COLO829 (cell line): ENCODE data around the gene XKRX.

Experiments
- DNase-seq: peaks from one replicate; pipeline ENCODE4 v3.0.0; 2012; ENCODE audit warnings: low spot score

Gene XKRX

DNA sequence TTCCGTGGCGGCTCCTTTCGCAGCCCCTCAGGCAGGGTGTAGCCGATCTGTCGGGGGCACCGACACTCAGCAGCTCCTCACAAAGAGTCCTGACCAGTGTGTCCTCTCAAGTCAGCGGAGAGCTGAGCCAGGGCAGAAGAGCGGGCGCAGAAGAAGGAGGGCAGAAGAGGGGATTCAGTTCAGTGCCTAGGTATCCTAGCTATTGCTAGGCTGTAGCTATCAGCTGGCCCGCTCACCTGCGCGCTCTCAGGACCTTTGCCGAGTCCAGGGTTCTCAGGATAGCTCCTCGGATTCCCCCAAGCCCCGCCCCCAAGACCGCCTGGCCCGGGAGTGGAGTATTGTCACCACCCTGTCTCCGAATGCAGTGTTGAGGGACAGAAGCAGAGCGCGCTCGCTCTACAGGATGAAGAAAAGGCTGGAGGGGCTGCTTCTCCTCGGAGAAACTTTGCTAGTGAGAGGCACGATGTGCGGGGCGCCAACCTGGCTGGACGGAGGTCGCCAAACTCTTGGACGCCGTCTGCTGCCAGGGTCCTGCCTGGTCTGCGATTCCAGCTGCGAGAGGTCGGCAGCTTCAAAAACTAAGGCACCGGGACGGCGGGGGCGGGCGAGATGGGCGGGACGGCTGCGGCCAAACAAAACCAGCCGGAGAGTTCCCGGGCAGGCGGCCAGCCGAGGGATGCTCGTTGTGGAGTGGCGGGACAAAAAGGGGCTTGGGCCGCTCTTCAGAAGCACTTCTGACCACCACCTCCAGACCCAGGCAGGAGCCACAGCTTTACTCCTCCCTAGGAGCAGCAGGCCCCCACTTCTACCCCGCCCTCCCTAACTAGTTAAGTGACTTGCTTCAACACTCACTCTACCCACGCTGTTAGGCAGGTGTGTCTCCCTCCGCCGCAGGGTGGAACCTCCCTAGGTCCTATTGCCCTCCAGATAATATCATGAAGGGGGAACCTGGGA, at the start of gene XKRX:
XKRX (minus strand) TSS at position 258 of the 954 bp plus-strand sequence. CDS start 613 bp downstream, outside the sequence.
- no peak for DNase-seq

- no peak for DNase-seq
Measured at GRCh38 chrX:100976211-100976610, 47.5 kb upstream of the XKRX start.

- no peak for DNase-seq
Measured at GRCh38 chrX:100975212-100975611, 46.5 kb upstream of the XKRX start.

- no peak for DNase-seq
Measured at GRCh38 chrX:100973411-100973810, 44.7 kb upstream of the XKRX start.

DNA sequence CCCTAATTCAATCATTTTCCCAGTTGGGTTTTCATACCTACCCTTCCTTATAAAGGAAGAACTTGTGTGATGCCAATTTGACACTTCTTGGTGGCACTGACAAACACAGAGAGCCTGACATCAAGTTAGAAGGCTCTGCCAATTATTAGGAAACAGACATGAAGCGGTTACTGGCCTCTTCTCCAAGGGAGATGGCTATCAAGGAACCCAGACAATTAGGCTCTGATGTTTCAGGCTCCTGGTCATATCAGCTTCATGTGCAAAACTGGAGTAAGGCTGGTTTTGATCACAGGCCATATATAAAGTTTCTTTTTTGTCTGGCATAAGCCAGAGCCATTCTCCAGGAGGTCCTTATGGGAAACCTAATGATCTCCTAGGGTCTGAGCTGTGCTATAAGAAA, 41.2 kb upstream of the XKRX start:
- no peak for DNase-seq

- DNase-seq = no peak
Measured at GRCh38 chrX:100969408-100969807, 40.7 kb upstream of the XKRX start, which contains the start of gene ARL13A. TSS of gene ARL13A (plus strand) at chrX:100969708. CDS start at chrX:100973690, 3,982 bp downstream.

- DNase-seq = no peak
Measured at GRCh38 chrX:100964362-100964761, 35.6 kb upstream of the XKRX start.

- DNase-seq = no peak
Measured at GRCh38 chrX:100962811-100963210, 34.1 kb upstream of the XKRX start.

- no peak for DNase-seq
Measured at GRCh38 chrX:100948557-100948956, 19.8 kb upstream of the XKRX start.

DNA sequence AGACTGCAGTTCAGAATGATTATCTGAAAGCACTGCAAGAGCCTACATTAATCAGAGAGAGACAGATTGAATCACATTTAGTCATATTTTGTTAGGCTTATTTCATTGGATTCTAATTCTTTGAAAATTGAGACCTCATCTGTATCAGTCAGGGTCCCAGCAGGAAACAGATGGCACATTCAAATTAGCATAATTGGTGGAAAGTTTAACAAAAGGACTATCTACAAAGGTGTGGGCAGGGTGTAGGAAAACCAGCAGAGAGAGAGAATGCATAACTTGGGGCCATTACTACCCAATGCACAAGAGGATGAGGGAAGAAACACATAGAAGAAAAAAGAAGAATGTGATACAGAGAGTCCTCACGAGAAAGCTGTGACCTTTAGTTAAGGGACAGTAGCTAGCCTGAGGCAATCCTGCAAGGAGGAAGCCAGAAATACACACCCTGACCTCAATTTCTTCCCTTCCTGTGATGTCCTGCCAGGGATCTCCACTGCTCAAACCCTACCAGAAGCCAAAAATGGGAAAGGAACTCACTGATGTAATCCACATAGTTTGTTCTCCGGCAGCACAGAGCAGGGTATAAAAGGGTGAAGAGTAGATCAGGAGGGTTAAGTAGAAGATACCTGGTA, 17.7 kb upstream of the XKRX start:
- DNase-seq = peak; percentile 56

- DNase-seq = no peak
Measured at GRCh38 chrX:100944601-100945000, 15.9 kb upstream of the XKRX start.

GRCh38 chrX:100939333-100939732, 10.6 kb upstream of the XKRX start:
- DNase-seq = no peak

DNA sequence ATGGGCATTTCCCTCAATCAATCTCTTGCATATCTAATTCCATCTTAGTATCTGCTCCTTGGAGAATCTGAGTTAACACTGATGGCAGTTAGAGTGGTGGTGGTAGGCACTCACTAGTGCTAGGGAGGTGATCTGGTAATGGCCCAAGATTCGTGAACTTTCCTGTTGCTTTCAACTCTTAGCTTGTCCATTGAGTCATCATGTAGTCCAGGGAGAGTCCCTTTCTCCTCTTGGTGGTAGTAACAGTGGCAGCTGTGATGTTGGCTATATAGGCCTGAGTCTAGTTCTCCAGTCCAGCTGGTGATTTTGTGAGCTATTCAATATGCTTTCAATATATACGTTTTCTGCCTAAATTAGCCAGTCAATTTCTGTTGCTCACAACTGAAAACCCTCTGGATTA, 7.0 kb upstream of the XKRX start:
- DNase-seq = no peak

GRCh38 chrX:100931925-100932285, 3.2 kb upstream of the XKRX start:
- DNase-seq = no peak

DNA sequence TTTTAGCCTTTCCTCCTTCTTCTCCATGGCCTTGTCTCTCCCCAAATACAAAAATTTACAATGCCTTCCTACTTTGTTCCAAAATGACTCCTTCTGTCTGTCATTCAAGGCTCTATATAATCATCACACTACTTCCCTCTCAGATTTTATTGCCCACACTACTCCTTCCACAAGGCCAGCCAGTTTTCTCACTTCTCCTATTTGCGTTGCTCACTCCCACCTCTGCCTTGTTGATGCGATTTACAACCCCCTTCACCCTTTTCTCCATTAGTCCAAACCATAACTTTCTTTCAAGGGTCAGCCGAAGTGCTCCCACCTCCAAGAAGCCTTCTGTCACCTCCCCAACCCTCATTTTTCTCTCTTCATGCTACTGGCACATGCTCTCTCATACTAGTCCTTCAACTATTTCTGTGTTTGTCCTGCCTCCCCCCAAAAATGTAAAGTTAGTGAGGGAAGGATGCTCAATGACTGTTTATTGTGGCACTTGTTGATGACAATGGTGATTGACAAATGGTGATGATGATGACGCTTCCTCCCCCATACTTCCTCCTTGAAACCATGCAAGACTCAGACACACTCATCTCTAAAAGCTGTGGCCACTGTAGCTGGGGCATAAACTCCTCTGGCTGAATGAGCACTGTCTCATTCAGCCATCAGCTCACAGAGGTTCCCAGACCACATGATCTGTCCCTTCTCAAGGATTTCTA, 2.7 kb upstream of the XKRX start:
- no peak for DNase-seq

DNA sequence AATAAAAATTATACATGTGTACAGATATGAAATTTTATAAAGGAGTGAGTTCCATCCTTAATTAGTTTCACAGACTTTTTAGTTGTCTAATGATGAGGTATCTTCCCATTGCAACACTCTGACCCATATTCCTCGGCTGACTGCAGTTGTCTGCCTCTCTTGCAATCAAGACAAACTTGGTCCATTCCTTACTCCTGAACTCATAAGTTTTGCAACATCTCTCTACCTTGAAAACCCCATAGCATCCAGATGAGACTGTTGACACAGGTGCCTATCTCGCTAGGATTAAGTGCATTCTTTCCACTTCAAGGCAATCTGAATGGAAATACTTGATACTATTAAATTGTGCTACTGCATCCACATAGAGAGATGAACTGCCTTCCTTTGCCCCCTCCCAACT, 2.3 kb downstream of the XKRX start:
- no peak for DNase-seq

- DNase-seq = no peak
Measured at GRCh38 chrX:100924375-100924774, 4.3 kb downstream of the XKRX start.

DNA sequence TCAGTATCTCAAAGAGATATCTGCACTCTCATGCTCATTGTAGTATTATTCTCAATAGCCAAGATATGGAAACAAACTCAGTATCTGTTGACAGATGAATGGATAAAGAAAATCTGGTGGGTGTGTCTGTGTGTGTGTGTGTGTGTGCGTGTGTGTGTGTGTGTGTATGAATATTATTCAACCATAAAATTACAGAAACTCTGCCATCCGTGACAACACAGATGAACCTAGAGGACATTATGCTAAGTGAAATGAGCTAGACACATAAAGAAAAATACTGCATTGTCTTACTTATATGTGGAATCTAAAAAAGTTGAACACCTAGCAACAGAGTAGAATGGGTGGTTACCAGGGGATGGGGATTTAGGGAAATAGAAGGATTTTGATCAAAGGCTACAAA, 13.2 kb downstream of the XKRX start:
- DNase-seq = no peak

GRCh38 chrX:100913111-100913510, 15.6 kb downstream of the XKRX start:
- no peak for DNase-seq

- no peak for DNase-seq
Measured at GRCh38 chrX:100911731-100912130, 17.0 kb downstream of the XKRX start.

GRCh38 chrX:100905620-100906019, 23.1 kb downstream of the XKRX start:
- no peak for DNase-seq

DNA sequence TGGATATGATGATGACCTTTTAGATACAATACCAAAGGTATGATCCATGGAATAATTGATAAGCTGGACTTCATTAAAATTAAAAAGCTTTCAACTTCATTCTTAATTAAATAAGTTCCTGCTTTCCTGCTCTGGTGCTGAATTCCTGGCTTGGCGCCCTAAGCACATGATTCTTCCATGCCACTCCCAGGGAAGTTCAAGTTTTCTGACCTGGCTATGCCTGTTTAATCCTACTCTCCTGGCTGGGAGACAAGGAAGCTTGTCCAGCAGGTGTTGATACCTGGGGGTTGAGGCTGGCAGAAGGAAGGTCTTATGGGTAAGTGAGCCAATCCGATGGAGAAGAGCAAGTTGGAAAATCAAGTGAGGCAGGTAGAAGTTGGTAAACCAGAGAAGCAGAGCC, 24.3 kb downstream of the XKRX start:
- no peak for DNase-seq
